ENCODE data around the gene BCL6. TPM values are rescaled to one million over a fixed set of nuclear protein-coding genes. Genes with fewer than 3 reads are reported as not detected.

BCL6 gene
- total and polyA plus RNA-seq, 2 donors (not counting 3 experiments of a cell fraction or from before 2014, with no cell fraction given) = 6.9 to 12.1 TPM

DNA sequence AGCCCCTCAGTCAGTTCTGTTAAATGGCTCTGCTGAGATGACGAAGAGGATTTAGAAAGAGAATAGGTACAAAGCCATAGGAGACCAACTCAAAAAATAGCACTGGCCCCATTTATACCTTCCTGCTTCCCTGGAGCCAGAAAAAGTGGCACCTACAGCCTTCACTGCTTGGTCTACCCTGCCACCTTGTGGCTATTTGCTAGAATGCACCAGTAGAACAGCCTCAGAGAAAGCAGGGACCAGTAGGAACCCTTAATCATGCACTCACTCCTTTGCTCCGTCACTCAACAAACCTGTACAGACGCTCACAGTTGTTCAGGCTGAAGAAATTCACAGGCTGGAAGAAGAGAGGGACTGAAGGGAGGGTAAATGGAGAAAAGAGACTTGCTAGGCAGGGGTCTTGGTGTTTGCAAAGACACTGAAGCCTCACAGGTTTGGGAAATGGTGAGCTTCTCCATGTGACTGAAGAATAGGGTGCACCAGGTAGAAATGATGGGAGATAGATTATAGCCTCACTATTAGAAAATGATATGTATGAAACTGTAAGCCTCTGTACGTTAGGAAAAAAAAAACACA is 30.8 kb downstream of the BCL6 start:
- H3K79me2 ChIP-seq (ENCODE audit: control insufficient read depth, insufficient read depth, low read length) = no peaks in the 10 kb centered on the region
- H3K9ac ChIP-seq (replicated peaks; ENCODE audit: extremely low read depth, insufficient read depth, low read length) = no peak overlapping the region
- H3K27ac ChIP-seq (ENCODE audit: insufficient read depth, low read depth, low read length) = no peak overlapping the region
- dilution Hi-C loops (cut with MboI; ENCODE audit: extremely low pct_ligation_motif_present, low sequenced_read_pairs) (no loop called here), intact Hi-C loops (cut with micrococcal nuclease) (loop anchor here (1.0 to 2.0 kb wide), 5 partner anchors 35 to 602 kb away; no protein-coding TSS in a partner anchor)
- H4K20me1 ChIP-seq (replicated peaks; ENCODE audit: control insufficient read depth, extremely low read depth, insufficient read depth, low read length) = no peaks in the 10 kb centered on the region
- no peaks in the 10 kb centered on the region for H3K4me1 ChIP-seq (ENCODE audit: control insufficient read depth, extremely low read depth, insufficient read depth, low read length)
- no TSS peak for BruUV-seq (replicated peaks)
- no peaks in the 10 kb centered on the region for H3K27me3 ChIP-seq (ENCODE audit: control insufficient read depth in 2 of 2, insufficient read depth in 2 of 2, low read length in 2 of 2)
- FAIRE-seq = peak; percentile 97
- ChIA-PET CTCF (interaction anchor here (0.9 to 7.9 kb wide), 16 partner anchors 10 to 1100 kb away, joined by 3 to 111 read pairs (median 5); partner anchors contain the start of genes RPL39L and RTP2), POLR2A (no interaction called here)
- no peaks in the 10 kb centered on the region for H3K9me1 ChIP-seq (replicated peaks; ENCODE audit: control insufficient read depth, extremely low read depth, insufficient read depth, low read length)
- H2AFZ ChIP-seq (ENCODE audit: low read depth, low read length) = no peak overlapping the region
- no peaks in the 10 kb centered on the region for H3K36me3 ChIP-seq (ENCODE audit: control insufficient read depth in 2 of 2, extremely low read depth in 1 of 2, insufficient read depth in 2 of 2, low read length in 2 of 2)
- DNase-seq (ENCODE audit: low read depth, low spot score) = peak; percentile 71
- H3K9me3 ChIP-seq (replicated peaks; ENCODE audit: control insufficient read depth, insufficient read depth, low read length) = no peaks in the 10 kb centered on the region
- no peak for TF ChIP-seq MYC (IDR thresholded peaks at IDR 0.05; ENCODE audit: low read depth, low read length)
- TF ChIP-seq, protein P1, sequence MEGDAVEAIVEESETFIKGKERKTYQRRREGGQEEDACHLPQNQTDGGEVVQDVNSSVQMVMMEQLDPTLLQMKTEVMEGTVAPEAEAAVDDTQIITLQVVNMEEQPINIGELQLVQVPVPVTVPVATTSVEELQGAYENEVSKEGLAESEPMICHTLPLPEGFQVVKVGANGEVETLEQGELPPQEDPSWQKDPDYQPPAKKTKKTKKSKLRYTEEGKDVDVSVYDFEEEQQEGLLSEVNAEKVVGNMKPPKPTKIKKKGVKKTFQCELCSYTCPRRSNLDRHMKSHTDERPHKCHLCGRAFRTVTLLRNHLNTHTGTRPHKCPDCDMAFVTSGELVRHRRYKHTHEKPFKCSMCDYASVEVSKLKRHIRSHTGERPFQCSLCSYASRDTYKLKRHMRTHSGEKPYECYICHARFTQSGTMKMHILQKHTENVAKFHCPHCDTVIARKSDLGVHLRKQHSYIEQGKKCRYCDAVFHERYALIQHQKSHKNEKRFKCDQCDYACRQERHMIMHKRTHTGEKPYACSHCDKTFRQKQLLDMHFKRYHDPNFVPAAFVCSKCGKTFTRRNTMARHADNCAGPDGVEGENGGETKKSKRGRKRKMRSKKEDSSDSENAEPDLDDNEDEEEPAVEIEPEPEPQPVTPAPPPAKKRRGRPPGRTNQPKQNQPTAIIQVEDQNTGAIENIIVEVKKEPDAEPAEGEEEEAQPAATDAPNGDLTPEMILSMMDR (IDR thresholded peaks at IDR 0.05; ENCODE audit: extremely low read depth in 1 of 2, insufficient read depth in 1 of 2, low read depth in 1 of 2, low read length in 2 of 2) = peak; percentile 87 to 89
- no peak overlapping the region for H3K4me2 ChIP-seq (ENCODE audit: insufficient read depth, low read length)
- no peak overlapping the region for H3K4me3 ChIP-seq (replicated peaks in 1 of 3; ENCODE audit: insufficient read depth in 1 of 3, low read depth in 1 of 3, low read length in 3 of 3)

DNA sequence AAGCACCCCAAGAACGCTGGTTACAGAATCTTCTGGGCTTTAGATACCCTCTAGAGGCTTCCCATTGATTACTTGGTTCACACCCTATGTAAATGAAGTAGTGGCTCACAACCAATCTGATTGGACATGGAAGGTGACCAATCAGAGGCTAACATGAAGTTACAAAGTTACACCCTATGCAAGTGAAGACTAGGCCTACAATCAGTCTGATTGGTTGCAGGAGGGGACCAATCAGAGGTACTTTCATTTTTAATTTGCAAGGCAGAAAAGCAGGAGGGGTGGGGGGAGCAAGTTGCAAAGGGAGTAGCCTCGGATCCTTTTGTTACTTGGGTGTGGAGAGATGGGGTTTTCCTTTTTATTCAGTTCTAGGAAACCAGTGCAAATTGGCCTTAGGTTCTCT is 31.8 kb downstream of the BCL6 start:
- DNase-seq (ENCODE audit: low read depth, low spot score) = peak; percentile 46
- intact Hi-C loops (cut with micrococcal nuclease) = no loop called here
- H3K4me2 ChIP-seq (ENCODE audit: insufficient read depth, low read length) = no peak overlapping the region

More for the DNA sequence above, 31.8 kb downstream of the BCL6 start:
- dilution Hi-C loops (cut with MboI; ENCODE audit: extremely low pct_ligation_motif_present, low sequenced_read_pairs) = no loop called here
- H3K4me1 ChIP-seq (ENCODE audit: control insufficient read depth, extremely low read depth, insufficient read depth, low read length) = no peaks in the 10 kb centered on the region
- H3K4me3 ChIP-seq (replicated peaks in 1 of 3; ENCODE audit: insufficient read depth in 1 of 3, low read depth in 1 of 3, low read length in 3 of 3) = no peak overlapping the region
- no peaks in the 10 kb centered on the region for H3K9me3 ChIP-seq (replicated peaks; ENCODE audit: control insufficient read depth, insufficient read depth, low read length)
- BruUV-seq (replicated peaks) = no TSS peak
- no peak overlapping the region for H3K9ac ChIP-seq (replicated peaks; ENCODE audit: extremely low read depth, insufficient read depth, low read length)
- H2AFZ ChIP-seq (ENCODE audit: low read depth, low read length) = peak overlapping the region; percentile 45
- H4K20me1 ChIP-seq (replicated peaks; ENCODE audit: control insufficient read depth, extremely low read depth, insufficient read depth, low read length) = no peaks in the 10 kb centered on the region
- H3K27ac ChIP-seq (ENCODE audit: insufficient read depth, low read depth, low read length) = no peak overlapping the region
- CTCF ChIA-PET = interaction anchor here (0.5 to 7.9 kb wide), 14 partner anchors 11 to 1099 kb away, joined by 3 to 111 read pairs (median 4); no protein-coding TSS in a partner anchor
- POLR2A ChIA-PET = no interaction called here
- H3K27me3 ChIP-seq (ENCODE audit: control insufficient read depth in 2 of 2, insufficient read depth in 2 of 2, low read length in 2 of 2) = no peaks in the 10 kb centered on the region
- no peaks in the 10 kb centered on the region for H3K79me2 ChIP-seq (ENCODE audit: control insufficient read depth, insufficient read depth, low read length)
- TF ChIP-seq POLR2A (IDR thresholded peaks at IDR 0.05; ENCODE audit: low read depth, low read length) (no peak), MYC (IDR thresholded peaks at IDR 0.05; ENCODE audit: low read depth, low read length) (no peak), JUN (IDR thresholded peaks at IDR 0.05; ENCODE audit: borderline replicate concordance, insufficient read depth, insufficient read length, low read depth) (no peak), POLR2AphosphoS5 (IDR thresholded peaks at IDR 0.05; ENCODE audit: insufficient read depth, low read depth, low read length) (no peak), EZH2 (IDR thresholded peaks at IDR 0.05; ENCODE audit: borderline replicate concordance, low read depth, low read length, severe bottlenecking) (no peak), FOS (IDR thresholded peaks at IDR 0.05; ENCODE audit: borderline replicate concordance, insufficient read depth, low read length) (no peak)
- no peaks in the 10 kb centered on the region for H3K9me1 ChIP-seq (replicated peaks; ENCODE audit: control insufficient read depth, extremely low read depth, insufficient read depth, low read length)
- peak; percentile 64 for FAIRE-seq
- H3K36me3 ChIP-seq (ENCODE audit: control insufficient read depth in 2 of 2, extremely low read depth in 1 of 2, insufficient read depth in 2 of 2, low read length in 2 of 2) = no peaks in the 10 kb centered on the region

Data from endothelial cell of umbilical vein (primary cell).